GM21576 (cell line): ENCODE measurements around the gene DOK3.

Experiments
- ATAC-seq: cut with Tn5 transposase; IDR thresholded peaks from one replicate; pipeline ENCODE4 v1.9.1; 2021; ENCODE audit warnings: mild to moderate bottlenecking, moderate library complexity; ENCODE audit not compliant: unreplicated experiment

DOK3 gene

DNA sequence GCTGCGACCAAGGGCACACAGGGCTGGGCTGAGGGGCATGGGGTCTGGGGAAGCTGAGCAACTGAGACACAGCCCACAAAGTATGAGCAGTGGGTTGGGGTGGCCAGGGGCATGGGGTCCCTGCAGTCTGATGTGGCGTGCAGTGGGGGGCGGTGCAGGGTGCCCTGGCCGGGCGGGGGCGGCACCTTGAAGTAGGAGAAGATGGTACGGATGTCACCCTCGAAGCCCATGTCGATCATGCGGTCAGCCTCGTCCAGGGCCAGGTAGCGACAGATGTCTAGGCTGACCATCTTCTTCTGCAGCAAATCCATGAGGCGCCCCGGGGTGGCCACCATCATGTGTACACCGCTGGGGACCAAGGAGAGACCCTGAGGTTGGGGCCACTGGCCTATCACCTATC is 3.9 kb upstream of the DOK3 start:
- ATAC-seq = no peak

DNA sequence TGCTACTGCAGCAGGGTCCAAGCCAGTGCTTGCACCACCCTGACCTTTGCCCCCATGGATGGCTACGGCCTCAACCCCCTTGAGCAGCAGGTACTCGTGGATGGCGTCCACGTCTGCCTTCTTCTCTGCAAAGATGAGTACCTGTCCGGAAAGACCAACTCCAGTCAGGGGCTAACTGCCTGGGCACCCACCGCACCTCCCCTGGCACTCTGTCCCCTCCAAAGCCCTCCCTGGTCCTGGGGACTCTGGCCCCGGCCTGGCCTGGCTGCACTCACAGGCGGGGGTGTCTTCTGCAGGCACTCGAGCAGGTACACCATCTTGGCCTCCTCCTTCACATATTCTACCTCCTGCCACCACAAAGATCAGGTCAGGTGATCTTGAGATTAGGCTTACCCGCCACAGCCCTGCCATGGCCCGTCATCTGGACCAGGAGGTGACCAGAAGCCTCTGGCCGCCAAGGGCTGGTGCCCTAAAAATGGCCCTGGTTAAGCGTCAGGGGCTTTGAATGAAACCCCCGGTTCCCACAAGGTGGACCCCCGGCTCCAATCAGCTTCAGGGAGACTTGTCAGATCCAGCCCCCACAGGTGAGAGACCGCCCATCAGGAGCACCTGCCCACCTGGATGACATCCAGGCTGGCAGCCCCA is 3.2 kb upstream of the DOK3 start:
- ATAC-seq = no peak

DNA sequence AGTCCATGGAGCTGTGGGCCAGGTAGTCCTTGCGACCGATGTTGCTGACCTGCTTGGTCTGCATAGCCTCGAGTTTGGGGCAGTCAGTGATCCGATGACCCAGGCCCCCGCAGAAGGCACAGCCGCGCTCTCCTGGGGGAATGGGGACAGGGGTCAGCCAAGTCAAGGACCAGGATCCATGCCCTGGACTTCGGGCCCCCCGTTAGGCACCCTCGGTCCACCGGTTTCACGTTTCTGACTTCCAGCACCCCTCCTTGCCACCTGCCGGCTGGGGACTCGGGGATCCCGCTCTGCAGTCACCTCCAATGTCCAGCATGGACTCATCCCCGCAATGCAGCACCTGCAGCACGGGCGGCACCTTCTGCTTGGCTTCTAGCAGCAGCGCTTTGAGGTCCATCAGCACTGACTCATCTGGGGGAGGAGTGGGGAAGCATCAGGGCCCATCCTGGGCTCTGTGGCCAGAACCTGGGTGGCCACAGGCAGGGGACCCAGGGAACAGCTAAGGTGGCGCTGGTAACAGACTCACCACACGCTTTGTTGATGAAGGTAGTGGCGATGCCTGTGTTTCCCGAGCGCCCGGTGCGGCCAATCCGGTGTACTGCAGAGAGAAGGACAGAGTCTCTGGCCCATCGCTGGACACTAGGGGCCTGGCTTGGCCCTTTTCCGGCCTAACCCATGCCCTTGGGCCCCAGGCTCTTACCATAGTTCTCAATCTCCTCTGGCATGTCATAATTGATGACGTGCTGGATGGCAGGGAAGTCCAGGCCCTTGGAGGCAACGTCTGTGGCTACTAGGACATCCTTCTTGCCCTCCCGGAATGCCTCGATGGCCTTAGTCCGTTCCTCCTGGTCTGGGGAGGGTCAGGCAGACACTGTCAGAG is 2.4 kb upstream of the DOK3 start:
- no peak for ATAC-seq

DNA sequence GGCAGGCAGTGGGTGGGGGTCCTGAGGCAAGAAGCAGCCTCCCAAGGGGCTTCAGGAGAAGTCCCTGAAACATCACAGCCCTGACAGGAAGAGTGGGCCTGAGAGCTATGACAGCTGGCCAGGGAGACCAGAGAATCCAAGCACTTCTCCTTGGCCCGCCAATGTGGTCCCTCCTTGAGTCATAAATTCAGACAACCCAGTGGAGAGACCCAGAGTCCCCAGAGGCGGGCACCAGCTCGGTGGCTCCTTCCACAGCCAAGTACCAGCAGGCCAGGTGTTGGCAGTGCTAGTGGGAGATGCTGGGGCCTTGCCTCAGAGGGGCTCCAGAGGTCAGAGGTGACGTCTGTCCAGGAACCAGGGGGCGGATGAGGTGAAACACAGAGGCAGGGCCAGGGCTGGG is 1.6 kb upstream of the DOK3 start:
- no peak for ATAC-seq

DNA sequence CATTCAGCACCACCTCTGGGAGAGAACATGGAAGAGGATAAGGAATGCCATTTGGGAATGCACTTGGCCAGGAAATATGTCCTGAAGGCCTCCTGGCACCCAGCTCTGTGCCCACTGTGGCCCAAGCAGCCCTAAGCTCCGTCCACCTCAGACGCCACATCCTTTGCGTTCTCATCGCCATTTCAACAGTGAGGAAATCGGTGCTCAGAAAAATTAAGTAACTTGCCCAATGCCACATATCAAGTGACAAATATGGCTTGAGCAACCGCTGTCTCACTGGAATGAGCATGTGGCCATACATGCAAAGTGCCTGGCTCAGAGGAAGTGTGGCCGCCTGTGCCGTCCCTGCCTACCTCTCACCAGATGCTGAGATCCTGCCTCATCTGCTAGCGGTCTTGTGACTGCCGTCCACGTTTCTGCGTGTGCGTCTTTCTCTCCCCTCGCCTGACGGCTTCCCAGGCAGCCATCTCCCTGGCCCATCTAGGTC is 984 bp upstream of the DOK3 start:
- ATAC-seq = peak; percentile 33

DNA sequence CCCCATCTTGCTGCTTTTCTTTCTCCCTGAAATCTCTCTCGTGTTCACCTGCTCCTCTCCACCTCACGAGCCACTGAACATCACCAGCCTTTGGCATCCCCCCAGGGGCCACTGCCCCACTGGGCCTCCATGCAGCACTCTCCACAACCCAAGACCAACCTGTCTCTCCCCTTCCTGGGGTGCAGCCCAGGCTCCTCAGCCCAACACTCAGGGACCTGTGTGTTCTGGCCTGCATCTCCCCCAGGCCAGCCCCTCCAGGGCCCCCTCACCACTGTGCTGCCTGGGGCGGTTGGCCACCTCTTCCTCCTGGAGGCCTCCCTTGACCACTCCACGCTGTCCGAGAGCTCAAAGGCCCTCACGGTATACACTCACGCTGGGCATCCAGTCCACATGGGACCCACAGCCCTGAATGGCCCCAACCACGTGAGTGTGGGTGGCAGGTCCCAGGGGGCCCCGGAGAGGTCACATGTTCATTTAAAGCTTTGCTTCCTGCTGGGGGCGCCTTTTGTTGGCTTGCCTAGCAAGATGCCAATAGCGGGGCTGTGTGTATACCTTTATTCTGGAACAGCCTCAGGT is 453 bp upstream of the DOK3 start:
- ATAC-seq = peak; percentile 35

DNA sequence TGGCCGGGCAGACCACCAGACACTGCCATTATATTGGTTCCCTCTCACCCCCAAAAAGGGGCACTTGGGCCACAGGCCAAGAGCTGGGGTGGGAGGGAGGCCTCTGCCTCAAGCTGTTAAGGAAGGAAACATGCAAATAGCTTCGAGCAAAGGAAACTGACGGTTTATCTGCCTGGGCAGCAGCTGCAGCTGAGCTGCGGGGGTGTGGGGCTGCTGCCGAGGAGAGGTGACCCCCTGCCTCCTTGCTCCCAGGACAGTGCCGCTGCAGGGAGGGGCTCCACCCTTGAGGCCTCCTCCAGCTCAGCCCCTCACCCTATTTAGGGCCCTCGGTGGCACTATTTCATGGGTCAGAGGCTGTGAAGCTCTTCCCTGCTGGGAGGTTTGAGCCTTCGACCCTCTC is 789 bp downstream of the DOK3 start:
- peak; percentile 33 for ATAC-seq

DNA sequence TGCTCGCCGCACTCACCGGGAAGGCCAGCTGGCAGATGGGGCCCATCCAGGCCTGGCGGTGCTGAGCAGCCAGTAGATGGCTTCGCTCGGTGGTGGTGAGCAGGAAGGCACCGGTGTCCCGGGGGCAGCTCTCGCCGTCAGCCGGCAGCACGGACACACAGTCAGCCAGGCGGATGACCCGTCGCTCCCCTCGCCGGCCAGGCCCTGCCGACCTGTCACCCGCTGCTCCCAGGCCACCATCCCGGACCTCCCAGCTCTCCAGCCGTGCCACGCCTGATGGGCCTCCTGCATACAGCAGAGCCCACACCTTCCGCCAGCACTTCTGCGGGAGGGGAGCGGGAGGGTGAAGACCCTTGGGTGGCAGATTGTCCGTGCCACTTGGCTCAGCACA is 1.4 kb downstream of the DOK3 start:
- no peak for ATAC-seq

DNA sequence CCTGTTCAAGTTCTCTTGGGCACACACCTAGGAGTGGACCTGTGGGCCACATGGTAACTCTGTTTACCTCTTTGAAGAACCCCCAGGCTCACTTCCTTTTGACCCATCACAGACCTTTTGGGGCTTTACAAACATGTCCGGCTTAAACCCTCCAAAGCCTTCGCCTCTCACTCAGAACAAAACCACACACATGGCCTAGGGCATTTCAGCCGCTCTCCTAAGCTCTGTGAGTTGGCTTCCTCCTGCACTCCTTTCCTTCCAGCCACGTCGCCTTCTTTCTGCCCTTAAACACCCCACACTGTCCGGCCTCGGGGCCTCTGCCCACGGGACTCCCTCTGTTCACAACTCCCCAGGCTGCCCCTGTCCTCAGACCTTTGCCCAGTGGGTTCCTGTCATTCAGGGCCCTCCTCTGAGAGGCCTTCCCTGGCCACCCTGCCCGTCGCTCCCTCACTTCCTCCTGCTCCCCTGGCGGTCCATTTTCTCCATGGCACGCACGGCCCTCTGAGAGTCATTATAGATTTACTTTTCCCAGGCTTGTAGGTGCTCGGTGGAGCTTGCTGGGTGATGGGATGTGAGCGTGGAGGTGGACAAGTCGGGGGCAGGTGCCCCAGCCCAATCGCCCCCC is 1.9 kb downstream of the DOK3 start:
- ATAC-seq = no peak

DNA sequence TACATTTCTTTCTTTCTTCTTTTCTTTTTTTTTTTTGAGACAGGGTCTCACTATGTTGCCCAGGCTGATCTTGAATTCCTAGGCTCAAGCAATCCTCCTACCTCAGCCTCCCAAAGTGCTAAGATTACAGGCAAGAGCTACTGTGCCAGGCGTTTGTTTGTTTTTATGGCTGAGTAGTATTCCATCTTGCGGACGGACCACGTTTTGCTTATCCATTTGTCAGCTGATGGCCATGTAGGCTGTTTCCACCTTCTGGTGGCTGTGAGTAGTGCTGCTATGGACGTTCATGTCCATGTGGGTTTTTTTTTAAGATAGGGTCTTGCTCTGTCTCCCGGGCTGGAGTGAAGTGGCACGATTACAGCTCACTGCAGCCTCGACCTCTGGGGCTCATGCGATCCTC is 2.5 kb downstream of the DOK3 start:
- no peak for ATAC-seq

DNA sequence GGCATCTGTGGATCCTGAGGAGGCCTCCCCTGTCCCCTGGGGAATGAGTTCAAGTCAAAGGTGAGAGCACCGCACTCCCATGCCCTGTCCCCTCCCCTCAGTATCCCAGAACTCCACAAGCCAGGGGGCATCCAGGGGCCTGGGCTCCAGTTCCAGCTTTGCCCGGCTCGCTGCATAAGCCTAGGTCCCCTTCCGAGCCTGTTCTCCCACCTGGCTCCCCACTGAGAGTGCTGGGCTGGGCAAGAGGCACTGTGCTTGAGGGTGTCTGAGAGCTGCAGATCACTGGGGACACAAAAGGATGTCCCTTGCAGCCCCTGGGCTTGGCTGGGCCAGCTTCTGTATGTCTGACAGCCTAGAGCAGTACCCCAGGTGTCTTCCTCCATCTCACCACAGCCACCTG is 4.6 kb downstream of the DOK3 start:
- no peak for ATAC-seq

DNA sequence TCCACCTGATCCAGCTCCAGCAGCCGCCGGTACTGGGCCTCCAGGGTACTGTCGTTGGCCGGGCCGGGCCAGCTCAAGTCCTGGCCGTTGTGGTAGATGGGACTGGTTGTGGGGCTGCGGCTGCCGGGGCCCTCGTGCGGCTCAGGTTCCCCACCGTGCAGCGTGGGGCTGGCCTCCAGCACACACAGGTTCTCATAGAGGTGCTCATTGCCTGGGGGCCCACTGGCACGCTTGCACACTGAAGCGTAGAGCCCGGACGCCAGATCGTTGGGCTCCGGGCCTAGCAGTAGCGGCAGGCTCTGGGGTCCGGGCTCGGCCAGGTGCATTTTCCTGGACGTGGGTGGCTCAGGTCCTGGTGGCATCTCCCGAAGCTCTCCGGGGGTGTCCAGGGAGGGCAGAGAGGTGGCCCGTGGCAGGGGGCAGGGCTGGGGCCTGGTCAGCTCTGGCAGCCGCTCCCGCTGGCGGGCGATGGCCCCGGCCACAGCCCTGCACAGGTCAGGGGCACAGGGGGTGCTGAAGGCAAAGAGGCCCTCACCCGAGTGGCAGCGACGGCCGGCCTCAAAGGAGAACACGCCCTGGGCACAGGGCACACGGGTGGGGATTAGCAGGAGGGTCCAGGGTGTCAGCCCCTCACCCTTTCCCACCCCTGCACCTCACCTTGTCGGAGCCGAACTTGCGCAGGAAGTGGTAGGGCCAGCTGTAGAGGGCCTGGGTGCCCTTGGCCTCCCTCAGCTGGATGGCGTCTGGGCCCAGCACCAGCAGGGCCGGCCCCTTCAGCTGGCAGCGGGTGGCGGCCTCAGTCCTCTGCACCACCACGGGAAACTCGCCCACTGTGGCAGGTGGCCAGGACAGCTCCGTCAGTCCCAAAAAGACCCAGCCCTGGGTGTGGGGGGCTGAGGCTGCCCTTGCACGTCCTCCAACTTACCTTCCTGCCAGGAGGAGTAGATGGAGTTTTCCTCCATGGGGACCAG is 5.3 kb downstream of the DOK3 start:
- ATAC-seq = no peak

DNA sequence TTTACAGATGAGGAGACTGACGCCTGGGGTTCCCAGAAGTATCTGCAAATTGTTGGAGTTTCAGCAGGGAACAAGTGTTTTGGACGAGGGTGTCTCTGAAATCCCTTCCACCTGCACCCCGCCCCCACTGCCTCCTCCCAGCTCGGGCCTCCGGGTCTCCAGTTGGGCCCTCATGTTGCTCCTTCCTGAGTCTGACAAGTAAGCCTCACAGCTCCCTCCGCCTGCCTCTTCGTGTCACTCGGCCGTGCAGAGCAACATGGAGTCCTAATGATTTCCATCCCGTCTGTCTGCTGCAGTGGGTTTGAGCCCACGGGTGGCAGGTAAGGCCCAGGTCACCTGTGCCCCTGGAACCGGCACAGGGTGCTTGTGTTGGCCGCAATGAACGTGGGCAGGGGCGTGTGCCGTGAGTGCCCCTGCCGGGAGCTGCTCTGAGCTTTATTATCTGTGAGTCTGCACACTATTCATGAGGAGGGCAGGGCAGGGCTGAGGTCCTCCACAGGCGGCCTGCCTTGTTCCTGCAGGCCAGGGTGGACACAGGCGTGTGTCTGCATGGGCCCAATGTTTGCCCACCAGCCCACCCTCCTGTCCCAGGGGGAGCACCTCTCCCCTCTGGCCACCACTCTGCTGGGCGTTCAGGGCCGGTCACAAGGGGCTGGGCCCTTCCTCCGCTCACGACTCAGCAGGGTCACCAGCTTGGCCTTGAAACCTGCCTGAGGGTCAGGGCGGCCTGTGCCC is 6.1 kb downstream of the DOK3 start:
- no peak for ATAC-seq

DNA sequence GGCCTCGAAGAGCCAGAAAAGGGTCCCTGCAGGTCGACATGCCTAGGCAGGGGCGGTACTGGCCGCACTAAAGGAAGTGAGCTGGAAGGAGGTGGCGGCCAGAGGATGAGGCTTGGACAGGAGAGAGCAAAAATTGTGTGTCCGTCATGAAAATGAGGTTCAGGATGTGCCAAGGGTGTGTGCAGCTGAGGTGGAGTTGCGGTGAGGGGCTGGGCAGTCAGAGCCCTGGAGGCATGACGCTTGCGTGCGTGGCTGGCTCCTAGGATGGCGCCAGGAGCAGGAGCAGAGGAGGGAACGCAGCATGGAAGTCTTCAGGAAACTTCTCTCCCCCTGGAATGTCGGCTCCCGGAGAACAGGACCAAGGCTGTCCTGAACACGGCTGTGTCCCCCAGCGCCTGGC is 6.7 kb downstream of the DOK3 start:
- ATAC-seq = no peak

DNA sequence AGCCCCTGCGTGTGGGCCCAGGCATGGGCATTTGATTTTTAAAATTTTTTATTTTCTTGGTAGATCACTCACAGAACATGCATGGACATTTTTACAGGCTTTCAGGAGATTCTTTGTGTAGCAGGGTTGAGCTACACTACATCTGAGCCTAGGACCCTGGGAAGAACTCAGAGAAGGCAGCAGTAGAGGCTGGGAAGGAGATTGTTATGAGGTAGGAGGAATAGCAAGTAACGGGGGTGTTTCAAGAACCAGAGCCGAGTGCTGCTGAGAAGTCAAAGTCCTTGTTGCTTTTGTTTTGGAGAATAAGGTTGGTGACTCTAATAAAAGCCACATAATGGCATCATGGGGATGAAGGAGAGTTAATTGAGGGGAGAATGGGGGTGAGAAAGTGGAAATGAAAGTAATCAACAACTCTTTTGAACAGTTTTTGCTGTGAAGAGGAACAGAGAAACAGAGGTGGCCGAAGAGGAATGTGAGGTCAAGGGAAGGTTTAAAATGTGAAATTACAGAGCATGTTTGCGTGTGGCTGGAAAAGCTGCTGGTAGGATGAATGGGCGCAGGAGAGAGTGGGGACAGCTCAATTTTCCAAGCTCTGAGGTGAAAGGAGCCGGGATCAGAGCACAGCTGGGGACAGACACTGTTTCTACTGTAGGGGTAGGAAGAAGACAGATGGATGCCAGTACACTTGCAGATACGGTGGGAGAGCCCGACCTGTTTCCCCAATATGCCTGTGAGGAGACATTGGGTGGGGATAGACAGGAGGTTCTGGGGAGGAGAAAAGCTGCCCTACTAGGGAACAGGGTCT is 7.5 kb downstream of the DOK3 start:
- ATAC-seq = no peak

DNA sequence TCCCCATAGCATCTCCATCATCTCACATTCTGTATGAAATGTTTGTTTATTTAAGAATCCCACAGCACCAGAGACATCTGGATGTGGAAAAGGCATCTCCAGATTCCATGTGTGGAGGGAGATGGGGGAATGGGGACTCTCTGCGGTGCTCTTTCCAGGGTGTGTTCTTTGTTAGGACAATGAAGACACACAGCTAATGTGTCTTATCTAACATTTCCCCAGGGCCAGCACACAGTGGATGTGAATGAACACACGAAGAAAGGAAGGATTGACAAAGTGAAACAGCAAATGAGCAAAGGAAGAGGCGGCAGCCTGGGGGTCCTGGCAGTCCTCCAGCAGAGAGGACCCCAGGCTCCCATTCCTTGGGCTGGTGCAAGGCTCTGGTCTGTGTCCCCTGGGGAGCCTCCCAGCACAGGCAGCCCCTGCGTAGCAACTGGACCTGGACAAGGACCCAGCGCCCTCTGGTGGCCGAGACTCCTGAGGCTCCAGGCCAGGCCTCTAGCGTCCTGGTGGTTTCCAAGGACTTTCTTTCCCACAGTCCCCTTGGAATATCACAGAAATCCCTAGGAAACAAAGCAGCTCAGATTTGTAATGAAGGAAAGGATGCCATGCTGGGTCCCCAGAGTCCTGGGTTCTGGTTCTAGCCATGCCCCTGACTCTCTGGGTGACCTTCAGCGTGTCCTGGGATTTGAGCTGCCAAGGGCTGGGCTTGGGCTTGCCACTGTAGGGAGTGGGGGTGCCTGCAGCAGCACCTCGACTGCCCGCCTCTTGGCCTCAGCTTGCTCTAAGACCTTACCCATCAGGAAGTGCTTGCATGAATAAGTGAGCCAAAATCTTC is 8.7 kb downstream of the DOK3 start:
- peak; percentile 27 for ATAC-seq

DNA sequence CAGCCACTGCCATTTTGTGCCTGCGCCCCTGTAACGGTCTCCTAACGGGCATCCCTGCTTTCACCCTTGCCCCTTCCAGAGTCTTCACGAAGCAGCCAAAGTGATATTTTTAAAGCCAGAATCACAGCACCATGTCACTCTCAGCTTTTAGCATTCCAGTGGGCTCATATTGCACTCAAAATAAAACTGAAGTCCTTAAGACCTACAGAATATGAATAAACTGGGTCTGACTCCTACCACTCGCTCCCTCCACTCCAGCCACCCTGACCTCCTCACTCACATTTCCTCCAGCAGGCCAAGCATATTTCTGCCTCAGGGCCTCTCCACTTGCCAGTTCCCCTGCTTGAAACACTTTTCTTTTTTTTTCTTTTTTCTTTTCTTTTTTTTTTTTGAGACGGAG is 9.8 kb downstream of the DOK3 start:
- ATAC-seq = no peak
